Transverse colon (tissue), 3 donors: ENCODE measurements around the gene WDR48.

Experiments used
- EP300 ChIP-seq: sonication (generic); formaldehyde crosslinking; IDR thresholded peaks from one replicate; pipeline ENCODE4 v1.6.1; 2017; ENCODE audit warnings: antibody characterized with exemption, low read depth
- POLR2AphosphoS5 ChIP-seq, 3 donors: sonication (generic); formaldehyde crosslinking; IDR thresholded peaks; one replicate each; pipeline ENCODE4 v1.6.1; 2016; ENCODE audit warnings: antibody characterized with exemption in 3 of 3

- TF ChIP-seq EP300 (no peak), POLR2AphosphoS5 (IDR thresholded peaks at IDR 0.05) (no peak)
Observed at GRCh38 chr3:39110041-39110639, 58.3 kb downstream of the WDR48 start.
